ENCODE results near the gene ANXA8.
"Not testable (repeated sequence)": the region's sequence is repeated elsewhere in the genome, so short reads cannot be mapped to it uniquely, and the experiment has no call there.

Gene ANXA8

DNA sequence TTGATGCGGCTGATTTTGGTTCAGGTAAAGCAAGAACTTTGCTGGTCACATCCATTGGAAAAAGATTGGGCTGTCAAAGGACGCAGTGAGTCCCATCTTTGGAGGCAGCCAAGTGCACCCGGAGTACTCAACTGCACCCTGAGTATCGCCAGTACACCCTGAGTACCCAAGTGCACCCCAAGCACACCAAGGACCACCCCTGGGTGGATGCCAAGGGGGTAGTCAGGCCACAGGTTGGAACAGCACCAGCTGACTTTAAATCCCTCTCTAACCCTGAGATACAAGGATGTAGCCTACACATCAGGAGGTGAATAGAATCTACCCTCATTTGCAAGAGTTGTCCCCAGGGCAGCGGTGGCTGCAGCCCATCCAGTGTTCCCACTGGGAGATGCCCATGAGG, 16.5 kb downstream of the ANXA8 start:
- not testable (repeated sequence) for FAIRE-seq; DNase-seq (ENCODE audit: insufficient read length, low spot score)

DNA sequence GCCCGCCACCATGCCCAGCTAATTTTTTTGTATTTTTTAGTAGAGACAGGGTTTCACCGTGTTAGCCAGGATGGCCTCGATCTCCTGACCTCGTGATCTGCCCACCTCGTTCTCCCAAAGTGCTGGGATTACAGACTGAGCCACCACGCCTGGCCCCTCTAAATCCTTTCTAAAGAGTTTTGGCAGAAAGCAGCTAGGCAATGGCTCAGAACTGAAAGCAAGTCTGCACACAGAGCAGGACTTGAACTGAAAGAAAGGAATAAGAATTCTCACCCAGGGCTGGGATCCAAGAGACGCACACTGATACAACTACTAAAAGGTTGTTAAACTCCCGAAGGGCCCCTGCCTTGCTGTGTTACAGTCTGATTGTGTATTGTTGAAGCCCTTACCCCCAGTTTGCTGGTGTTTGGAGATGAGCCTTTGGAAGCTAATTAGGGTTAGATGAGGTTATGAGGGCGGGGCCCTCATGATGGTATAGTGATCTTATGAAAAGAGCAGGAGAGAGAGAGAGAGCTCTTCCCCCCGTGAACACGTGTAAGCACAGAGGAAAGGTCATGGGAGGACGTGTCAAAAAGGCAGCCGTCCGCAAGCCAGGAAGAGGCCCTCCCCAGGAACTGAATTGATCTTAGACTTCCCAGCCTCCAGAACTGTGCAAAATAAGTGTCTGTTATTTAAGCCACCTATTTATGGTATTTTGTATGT, 18.5 kb downstream of the ANXA8 start:
- FAIRE-seq, result not testable (repeated sequence)

DNA sequence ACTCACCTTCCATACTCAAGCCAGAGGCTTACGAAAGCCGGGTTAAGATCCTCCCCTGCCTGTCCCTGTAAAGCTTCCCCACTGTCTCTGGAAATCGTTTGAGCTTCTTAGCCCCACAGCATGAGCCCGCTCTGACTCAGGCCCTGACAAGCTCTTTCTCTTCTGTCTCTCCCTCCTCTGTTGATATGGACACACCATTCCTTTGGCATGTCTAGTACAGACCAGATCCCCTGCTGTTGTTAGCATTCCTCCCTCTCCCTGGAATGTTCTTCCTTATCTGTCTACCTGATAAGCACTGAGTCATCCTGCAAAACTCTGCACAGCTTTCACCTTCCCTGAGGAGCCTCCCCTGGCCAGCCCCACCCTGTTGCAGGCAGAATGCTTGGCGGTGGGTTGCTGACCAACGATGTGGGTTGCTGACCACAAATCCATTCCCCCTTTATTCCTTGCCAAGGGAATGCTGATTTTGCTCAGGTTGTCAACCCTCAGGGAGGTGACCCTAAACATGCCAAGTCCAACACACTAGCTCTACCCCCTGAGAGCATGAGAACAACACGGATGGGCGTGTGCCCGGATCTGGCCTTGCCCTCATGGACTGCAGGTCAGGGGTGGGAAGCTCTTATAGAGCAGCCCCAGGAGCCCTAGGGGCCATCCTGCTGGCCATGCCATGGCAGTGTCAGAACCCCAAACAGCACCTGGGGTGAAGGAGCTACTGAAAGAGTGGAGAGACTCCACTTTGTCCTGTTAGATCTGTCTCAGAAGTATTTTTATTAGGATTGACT, 21.1 kb downstream of the ANXA8 start:
- not testable (repeated sequence) for DNase-seq (ENCODE audit: insufficient read length, low spot score); FAIRE-seq

More for the DNA sequence above, 18.5 kb downstream of the ANXA8 start:
- not testable (repeated sequence) for DNase-seq (ENCODE audit: insufficient read length, low spot score)

DNA sequence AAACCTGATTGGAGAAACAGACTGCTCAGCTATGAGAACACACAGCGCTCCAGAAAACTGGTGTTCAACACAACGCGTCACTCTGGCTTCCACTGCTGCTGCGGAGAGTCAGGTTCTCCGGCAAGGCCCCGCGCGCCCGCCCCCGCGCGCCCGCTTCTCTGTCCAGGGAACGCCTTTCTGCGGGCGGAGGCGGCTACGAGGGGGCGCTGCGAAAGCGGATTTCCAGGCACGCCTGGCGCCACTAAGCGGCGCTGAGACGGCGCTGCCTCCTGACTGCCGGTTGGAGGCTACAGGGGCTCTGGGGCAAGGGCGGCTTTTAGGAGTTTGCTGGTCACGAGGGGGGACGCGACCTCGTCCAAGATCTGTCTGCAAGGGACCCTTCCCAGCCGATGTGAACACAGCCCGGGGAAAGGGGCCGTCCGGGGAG, 22.6 kb downstream of the ANXA8 start:
- not testable (repeated sequence) for DNase-seq (ENCODE audit: insufficient read length, low spot score); FAIRE-seq

DNA sequence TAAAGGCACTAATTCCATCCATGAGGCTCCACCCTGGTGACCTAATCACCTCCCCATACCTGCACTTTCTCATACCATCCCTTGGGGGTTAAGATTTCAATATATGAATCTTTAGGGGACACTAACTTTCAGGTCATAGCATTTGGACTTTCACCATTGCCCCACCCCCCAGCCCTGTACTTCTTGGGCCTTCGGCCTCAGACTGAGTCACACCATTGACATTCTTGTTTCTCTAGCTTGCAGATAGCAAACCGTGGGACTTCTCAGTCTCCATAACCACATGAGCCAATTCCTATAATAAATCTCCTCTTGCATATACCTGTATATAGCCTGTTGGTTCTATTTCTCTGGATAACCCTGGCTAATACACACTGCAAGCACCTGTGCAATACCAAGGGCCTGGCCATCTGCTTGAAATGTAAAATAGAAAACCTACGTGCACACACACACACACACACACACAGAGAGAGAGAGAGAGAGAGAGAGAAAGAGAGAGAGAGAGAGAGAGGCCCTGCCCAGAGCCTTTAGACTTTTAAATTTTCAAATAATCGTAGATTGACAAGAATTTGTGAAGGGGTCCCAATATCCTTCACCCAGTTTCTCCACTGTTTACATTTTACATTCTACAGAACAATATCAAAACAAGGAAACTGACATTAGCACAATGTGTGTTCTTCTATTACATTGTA, 25.3 kb downstream of the ANXA8 start:
- no peak for TF ChIP-seq POLR2AphosphoS5 (IDR thresholded peaks at IDR 0.05; ENCODE audit: low read depth, low read length)
- no peak for TF ChIP-seq PAX5 (IDR thresholded peaks at IDR 0.05; ENCODE audit: insufficient read depth, low read length, severe bottlenecking)
- no peak for TF ChIP-seq SPI1 (IDR thresholded peaks at IDR 0.05; ENCODE audit: low read depth, low read length)
- no peak for TF ChIP-seq TAF1 (IDR thresholded peaks at IDR 0.05; ENCODE audit: low read depth, low read length)
- no peak for TF ChIP-seq POU2F2 (IDR thresholded peaks at IDR 0.05; ENCODE audit: low read depth, low read length)
- TF ChIP-seq POLR2A (IDR thresholded peaks at IDR 0.05; ENCODE audit: low read depth, low read length), result no peak
- DNase-seq (ENCODE audit: insufficient read length, low spot score), result no peak
- FAIRE-seq, result no peak

DNA sequence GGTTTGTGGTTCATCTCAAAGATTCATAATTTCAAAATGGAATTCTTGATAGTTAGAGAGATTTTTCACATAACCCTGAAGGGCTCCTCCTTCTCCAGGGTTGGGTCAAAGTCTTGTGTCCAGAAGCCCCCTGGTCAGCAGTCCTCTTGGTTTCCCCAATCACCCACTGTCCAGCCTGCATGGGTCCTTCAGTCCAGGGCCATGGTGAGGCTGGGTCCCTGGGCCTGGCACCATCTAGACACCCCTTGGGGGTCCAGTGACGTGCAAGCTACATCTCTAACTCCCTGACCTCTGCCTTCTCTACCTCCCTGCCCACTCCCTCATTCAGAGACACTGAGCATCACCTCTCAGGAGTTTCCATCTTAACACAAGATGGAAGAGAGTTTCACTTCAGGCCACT, 26.1 kb downstream of the ANXA8 start:
- FAIRE-seq (no peak), DNase-seq (ENCODE audit: insufficient read length, low spot score) (no peak)
- TF ChIP-seq PAX5 (IDR thresholded peaks at IDR 0.05; ENCODE audit: insufficient read depth, low read length, severe bottlenecking) (no peak), TAF1 (IDR thresholded peaks at IDR 0.05; ENCODE audit: low read depth, low read length) (no peak), POLR2A (IDR thresholded peaks at IDR 0.05; ENCODE audit: low read depth, low read length) (no peak), POU2F2 (IDR thresholded peaks at IDR 0.05; ENCODE audit: low read depth, low read length) (no peak)

DNA sequence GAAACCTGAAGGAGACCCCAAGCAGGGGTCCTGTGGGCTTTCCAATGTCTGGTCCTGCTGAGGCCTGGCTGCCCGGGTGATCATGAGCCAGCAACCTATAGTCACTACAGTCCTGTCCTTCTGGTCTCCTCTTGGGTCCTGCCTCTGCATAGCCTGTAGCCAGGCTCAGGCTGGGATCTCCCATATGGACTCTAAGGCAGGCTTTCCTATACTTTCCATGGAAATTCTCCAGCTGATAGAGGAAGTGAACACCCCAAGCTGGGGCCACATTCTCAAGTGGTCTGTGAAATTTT, 26.4 kb downstream of the ANXA8 start:
- TF ChIP-seq SPI1 (IDR thresholded peaks at IDR 0.05; ENCODE audit: low read depth, low read length), result no peak
- no peak for TF ChIP-seq TAF1 (IDR thresholded peaks at IDR 0.05; ENCODE audit: low read depth, low read length)
- TF ChIP-seq POU2F2 (IDR thresholded peaks at IDR 0.05; ENCODE audit: low read depth, low read length), result no peak
- no peak for TF ChIP-seq POLR2AphosphoS5 (IDR thresholded peaks at IDR 0.05; ENCODE audit: low read depth, low read length)
- TF ChIP-seq PAX5 (IDR thresholded peaks at IDR 0.05; ENCODE audit: insufficient read depth, low read length, severe bottlenecking), result no peak
- no peak for TF ChIP-seq POLR2A (IDR thresholded peaks at IDR 0.05; ENCODE audit: low read depth, low read length)
- FAIRE-seq, result no peak
- no peak for DNase-seq (ENCODE audit: insufficient read length, low spot score)

DNA sequence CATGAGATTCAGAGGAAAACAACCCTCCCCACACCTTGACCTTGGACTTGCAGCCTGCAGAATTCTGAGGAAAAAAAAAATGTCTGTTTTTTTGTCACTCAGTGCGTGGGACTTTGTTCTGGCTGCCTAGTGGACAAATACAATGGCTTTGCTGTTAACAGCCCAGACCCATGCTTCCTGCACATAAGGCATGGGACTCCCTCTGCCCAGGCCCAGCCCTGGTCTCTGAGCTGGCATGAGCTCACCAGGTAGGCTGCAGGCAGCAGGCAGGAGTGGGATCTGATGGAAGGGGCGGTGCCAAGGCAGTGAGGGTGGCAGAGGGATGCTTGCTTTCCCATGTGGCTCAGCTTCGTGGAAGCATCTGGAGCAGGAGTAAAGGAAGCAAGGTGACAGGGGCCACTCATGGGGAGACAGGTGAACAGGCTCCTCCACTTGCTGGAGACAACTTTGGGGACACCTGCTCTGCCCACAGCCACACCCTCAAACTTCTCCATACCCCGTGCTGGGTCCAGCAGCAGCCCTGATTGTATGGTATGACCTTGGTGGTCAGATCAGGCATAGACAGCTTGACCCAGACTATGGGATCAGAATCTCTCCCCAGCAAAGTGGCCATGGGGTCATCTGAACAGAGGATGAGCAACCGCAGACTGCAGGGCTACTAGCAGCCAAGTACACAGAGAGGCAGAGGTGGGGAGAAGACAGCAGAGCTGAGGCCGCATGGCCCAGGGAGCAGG, 27.0 kb downstream of the ANXA8 start:
- no peak for TF ChIP-seq SPI1 (IDR thresholded peaks at IDR 0.05; ENCODE audit: low read depth, low read length)
- no peak for TF ChIP-seq TAF1 (IDR thresholded peaks at IDR 0.05; ENCODE audit: low read depth, low read length)
- TF ChIP-seq PAX5 (IDR thresholded peaks at IDR 0.05; ENCODE audit: insufficient read depth, low read length, severe bottlenecking), result no peak
- FAIRE-seq (no peak), DNase-seq (ENCODE audit: insufficient read length, low spot score) (no peak)

DNA sequence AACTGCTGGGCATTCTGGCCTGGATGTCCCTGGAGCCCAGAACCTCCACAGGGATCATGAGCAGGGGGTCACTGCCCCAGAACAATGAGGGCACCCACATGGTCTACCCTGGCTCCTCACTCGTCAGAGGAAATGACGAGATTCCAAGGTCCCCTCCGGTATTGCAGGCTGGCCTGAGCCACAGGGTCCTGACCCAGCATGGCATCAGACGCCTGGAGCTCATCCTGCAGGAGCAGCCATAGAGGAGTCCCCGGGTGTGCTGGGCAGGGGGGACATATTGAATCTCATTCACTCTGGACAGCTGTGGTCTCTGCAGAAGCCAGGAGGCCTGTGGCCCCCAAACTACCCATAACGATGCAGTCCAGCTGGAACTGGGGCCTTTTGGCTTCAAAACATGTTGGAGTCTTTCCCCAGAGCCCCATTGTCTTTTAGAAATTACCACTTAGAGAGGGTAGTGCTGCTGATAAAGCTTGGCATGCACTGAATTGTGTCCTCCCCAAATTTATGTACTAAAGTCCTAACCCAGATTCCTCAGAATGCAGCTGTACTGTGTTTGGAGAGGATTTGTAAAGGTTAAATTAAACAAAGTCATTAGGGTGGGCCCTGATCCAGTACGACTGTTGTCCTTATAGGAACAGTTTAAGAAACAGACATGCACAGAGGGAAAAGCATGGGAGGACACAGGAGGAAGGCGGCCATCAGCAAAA, 27.7 kb downstream of the ANXA8 start:
- TF ChIP-seq SPI1 (IDR thresholded peaks at IDR 0.05; ENCODE audit: low read depth, low read length) (no peak), POU2F2 (IDR thresholded peaks at IDR 0.05; ENCODE audit: low read depth, low read length) (no peak), TAF1 (IDR thresholded peaks at IDR 0.05; ENCODE audit: low read depth, low read length) (no peak), POLR2AphosphoS5 (IDR thresholded peaks at IDR 0.05; ENCODE audit: low read depth, low read length) (no peak), POLR2A (IDR thresholded peaks at IDR 0.05; ENCODE audit: low read depth, low read length) (no peak), PAX5 (IDR thresholded peaks at IDR 0.05; ENCODE audit: insufficient read depth, low read length, severe bottlenecking) (no peak)
- DNase-seq (ENCODE audit: insufficient read length, low spot score), result no peak
- FAIRE-seq, result no peak

DNA sequence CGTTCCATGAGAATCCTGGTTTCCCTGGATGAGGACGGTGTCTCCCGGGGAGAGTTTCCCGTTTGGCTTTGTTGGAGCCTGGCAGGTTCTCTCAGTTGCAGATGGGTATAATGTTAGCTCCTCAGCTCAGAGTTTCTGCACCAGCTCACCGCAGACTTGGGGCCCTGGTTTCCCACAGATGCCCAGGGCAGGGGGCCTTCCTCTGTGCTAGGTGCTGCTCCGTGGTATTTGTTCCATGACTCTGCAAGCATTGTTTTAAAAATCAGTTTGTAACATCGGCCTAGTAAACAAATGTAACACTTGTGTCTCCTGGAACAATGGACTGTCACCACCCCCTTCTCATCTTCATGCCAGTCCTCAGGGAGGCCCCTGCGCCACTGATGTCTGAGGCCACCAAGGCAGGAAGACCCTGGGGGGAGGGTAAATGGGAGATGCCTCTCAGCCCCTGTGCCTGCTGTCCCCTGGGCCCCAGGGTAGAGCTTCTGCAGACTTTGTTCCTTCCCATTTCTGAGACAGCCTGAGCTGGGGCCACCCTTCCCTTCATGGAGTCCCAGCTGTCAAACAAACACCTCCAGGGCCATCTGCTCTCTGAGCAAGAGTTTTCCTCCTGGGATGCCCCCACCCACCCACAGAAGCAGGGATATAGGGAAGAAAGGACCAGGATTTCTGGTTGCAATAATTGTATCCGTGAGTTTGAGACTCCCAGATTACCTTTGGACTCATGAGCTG, 28.4 kb downstream of the ANXA8 start:
- DNase-seq (ENCODE audit: insufficient read length, low spot score); FAIRE-seq: not testable (repeated sequence)
